GM21381 (cell line): ENCODE measurements around the gene APCDD1L.
"Not testable (repeated sequence)": the region's sequence is repeated elsewhere in the genome, so short reads cannot be mapped to it uniquely, and the experiment has no call there.

Source experiments
- ATAC-seq: cut with Tn5 transposase; IDR thresholded peaks from one replicate; pipeline ENCODE4 v1.9.1; 2021; ENCODE audit warnings: mild to moderate bottlenecking, moderate library complexity; ENCODE audit not compliant: unreplicated experiment

APCDD1L gene

DNA sequence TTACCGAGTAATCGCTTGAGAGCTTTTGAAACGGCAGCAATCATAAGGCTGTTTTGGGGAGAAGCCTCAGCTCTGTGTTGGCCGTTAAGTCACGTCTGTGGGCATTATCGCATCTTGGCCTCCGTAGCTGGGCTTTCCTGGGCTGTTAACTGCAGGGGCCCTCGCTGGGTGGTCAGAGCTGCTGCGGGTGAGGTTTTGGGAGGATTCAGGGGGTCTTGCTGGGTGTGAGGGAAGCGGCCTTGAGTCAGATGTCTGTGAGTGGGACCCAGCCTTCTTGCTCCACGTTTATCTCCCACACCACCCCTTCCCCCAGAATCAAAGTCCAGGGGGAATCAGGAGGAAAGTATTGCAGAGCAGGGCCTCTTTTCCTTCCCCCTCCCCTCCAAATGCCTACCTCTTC, 3.2 kb upstream of the APCDD1L start:
- no peak for ATAC-seq

DNA sequence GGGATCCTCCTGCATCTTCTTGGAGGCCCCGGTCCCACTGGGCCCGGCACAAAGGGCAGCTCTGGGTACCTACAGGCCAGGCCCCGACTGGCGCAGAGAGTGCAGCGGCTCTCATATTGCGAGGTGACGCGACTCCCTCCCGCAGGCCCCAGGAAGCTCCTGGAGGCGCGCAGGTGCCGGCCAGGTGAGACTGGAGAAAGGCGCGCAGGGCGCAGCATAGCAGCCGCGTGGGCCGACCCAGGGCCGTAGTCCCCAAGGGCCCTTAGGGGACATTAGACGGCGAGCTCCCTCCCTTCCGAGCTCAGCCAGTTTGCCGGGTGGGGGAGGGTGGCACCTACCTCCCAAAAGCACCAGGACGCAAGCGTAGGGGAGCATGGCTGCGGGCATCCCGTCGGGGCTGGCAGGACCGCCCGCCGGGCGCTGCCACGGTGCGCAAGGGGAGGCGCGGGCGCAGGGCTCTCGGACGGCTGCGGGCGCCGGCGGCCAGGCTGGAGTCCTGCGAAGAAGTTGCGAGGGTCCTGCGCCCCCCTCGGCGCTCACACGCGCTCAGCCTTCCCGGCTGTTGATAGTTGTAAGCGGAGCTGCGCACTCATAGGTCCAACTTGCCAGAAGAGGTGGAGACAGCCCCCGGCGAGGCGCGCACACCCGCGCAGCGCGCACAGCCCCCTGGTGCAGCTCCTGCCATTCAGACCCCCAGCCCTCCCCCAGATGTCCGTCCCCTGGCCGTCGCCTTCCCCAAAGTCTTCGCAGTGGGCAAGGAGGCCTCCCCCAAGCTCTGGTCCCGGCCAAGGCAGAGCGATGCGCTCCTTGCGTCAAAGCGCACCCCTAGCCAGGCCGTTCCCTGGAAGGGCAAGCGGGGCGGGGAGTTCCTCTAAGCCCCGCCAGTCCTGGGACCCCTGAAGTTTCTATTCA, 622 bp downstream of the APCDD1L start:
- no peak for ATAC-seq

DNA sequence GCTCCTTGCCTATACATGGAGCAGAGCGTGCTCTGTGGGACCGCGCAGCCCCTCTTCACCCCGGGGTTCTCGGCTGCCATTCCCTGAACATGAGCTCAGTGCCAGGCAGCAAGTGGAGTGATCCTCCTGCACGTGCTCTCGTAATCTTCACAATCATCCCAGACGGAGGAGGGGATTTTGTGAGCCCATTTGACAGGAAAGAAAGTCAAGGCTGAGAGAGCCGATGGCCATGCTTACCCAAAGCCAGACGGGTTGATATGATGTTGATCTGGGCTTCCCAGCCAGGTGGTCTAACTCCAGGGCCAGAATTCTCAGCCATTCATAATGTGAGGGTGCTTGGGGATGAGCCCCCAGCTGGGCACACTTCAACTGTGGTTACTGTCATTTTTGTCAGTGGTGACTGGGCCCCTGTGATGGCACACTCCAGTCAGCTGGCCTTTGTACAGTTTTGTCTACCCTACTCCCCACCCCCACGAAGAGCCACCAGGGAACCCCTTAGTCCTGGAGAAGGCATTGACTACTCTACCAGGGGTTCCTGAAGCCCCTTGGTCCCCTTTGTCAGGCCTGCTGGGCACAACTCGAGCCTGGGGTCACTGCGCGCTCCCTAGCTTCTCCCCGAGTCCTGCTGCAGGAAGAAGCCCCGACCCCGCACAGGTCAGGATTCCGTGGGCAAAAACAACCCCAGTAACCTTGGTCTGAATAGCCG, 1.5 kb downstream of the APCDD1L start:
- ATAC-seq = no peak

DNA sequence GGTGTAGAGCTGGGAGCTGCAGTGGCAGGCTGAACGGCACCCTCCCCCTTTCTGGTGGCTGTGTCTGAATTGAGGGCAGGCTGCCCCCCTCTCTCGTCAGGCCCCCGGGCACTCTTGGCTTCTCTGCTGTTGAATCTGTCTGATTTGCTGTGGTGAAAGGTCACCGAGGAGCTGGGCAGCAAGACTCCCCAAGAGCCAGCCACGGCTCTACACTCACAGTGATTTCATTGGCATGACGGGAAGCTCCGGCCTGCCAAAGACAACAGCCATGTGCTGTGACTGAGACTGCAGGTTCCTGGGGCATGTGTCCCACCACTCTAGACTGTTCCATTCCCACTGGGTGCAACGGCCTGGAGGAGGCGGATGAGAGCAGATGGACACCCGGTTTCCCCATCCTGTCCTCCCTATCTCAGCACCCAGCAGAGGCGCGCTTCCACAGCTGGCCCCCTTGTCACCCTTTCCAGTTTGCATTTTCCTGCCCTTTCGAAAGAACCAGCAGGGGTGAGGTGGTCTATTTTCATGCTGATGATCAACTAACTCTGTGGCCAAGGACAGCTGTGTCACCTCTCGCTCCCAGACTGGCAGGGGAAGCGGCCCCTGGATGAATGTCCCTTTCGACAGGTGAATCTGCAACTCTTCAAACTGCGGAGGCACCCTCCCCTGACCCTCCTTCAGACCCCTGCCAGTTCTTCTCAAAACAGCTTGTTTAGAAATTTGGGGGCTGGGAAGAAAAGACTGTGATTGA, 2.2 kb downstream of the APCDD1L start:
- ATAC-seq = no peak

DNA sequence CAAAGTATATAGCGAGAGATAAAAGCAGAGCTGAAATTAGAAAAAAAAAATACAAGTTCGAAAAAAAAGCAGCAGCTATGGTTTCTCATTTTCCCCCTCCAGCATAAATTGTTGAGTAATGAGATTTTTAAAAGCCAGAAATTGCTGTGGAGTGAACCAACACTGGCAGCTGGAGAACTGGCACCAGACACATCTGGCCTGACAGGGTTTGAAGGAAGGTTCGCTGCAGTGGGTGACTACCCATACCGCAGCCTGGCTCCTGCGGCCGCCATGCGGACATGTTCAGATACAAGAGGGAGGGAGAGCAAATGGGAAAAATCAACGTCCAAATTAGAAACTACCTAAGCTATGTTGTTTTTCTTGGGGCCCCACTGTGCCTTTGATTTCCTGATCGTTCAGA, 3.3 kb downstream of the APCDD1L start:
- ATAC-seq = no peak

DNA sequence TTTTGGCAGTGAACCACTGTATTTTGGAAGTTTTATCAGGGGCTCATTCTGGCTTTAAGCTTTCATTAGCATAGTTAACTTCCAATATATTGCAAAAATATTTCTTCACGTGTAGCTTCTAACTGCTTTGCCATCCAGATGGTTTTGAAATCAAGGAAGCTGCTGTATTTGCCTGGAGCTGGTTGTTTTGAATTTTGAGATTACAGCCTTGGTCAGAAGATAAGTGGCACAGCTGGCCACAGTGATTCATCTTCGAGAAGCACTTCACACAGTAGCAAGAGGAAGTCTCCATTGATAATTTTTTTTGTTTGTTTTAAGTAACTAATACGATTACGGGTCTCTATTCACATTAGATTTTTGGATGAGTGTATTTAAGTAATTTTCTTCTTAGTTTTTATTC, 3.8 kb downstream of the APCDD1L start:
- ATAC-seq = no peak

DNA sequence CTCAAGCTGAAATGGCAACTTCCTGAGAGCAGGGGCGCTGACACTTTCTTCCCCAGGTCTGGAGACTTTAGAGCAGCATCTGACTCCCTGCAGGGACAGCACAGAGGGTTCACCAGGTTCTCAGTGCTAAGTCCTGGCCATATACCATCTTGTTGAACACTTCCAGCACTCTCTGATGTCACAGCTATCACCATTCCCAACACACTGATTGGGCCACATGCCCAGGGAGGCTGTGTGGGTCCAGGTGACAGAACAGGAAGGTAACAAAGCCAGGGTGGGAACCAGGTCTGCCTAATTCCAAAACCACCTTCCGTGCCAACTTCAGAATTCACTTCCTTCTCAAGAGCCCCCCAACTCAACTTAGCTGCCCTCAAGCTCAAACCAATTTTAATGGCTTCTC, 4.3 kb downstream of the APCDD1L start:
- no peak for ATAC-seq

DNA sequence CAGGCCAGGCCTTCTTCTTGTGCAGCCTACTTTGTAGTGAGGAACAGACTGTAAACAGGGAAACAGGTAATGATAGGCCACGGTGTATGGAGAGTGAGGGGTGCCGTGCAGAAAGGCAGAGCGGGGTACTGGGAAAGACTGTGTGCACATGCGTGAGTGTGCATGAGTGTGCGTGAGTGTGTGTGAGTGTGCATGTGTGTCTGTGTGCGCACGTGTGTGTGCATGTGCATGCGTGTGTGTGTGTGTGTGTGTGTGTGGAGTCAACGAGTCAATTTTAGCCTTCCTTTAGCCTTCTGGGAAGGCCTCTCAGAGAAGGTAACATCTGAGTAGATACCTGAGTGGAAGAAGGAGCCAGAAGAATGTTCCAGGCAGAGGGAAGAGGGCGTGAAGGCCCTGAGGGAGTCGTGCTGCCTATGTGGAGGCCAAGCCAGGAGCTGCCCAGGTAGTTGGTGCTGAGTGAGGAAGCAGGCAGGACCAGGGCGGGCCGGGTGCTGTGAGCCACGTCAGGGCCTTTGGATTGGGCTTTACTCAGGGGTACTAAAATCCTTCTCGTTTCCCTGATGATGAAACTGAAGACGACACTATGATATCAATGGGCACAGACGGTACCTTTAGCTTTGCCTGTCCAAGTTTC, 6.3 kb downstream of the APCDD1L start:
- no peak for ATAC-seq

DNA sequence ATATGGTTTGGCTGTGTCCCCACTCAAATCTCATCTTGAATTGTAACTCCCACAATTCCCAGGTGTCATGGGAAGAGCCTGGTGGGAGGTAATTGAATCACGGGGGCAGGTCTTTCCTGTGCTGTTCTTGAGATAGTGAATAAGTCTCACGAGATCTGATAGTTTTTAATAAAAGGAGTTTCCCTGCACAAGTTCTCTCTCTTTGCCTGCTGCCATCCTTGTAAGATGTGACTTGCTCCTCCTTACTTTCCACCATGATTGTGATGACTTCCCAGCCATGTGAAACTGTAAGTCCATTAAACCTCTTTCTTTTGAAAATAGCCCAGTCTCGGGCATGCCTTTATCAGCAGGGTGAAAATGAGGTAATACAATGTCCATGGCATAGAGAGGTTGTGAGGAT, 8.2 kb downstream of the APCDD1L start:
- ATAC-seq = not testable (repeated sequence)

DNA sequence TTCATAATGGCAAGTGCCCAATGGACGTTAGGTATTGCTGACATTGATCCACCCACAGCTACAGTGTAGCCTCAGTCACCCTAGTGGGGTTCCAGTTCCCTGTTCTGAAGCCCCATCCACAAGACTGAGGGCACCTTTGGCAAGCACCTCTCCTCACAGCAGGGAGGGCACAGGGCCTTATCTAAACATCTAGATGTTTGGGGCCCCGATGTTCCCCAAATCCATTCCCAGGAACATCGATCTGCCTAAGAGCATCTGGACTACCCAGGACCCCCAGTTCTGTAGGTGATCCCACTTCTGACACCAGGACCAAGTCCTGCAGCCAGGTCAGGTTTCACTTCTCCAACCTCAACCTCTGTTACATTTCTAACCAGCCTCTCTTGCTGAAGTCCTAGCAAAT, 10.6 kb downstream of the APCDD1L start:
- ATAC-seq = no peak

DNA sequence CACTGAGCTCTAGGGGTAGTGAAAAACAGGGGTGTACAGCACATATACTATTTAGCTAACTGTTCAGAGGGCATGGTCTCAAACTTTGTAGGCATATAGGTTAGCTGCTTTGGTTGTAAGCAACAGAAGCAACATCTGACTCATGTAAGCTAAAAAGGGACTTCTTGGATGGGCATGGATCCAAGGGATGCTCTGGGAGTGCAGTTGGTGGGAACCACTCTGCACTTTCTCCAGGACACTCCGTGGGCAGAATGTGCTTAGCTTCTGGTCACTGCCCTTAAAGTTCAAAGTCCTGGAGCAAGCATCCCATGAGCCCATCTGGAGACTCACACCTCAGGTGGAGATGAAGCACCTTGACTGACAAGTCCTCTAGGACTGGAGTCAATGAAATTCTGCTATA, 11.5 kb downstream of the APCDD1L start:
- ATAC-seq = no peak

DNA sequence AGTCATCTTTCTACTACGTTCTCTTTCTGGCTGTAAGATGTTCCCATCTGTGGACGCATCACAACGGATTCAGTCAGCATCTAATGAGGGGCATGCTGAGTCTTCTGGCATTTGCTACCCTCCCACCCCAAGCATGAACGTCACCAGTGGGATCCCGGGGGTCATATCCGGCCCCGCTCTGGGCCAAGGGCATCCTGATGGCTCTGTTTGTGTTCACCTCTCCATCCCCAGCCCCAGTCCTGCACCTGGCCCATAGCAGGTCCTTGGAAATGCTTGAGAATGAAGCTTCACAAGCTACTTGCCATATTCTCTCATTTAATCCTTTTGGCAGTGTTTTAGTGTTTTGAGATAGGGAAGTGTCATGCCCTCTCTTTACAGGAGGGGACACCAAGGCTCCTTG, 14.9 kb downstream of the APCDD1L start:
- no peak for ATAC-seq

DNA sequence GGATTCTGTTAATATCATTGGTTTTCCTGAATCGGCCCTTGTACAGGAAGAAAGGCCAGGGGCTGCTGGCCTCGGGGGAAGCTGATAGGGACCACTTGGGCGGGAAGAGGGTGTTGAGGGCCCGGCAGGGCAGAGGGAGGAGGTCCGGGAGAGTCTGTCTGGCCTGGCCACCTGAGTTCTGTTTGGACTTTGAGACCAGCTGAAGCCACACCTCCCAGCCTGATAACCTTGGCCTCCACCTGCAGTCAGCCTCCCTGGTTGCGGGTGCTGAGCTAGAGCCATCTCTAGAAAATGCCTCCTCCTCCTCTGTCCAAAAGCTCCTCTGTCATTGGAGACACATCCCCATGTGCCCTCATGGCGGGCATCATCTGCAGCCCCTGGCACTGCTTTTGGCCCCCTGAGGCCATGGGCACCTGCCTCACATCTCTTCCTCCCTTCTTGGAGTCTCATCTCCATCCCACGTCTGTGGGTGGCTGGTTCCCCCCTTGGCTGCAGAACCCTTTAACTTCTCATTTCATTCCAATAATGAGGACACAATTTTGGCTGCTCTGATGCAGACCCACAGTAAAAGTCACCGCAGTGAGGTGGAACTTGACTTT, 16.6 kb downstream of the APCDD1L start:
- ATAC-seq = no peak

DNA sequence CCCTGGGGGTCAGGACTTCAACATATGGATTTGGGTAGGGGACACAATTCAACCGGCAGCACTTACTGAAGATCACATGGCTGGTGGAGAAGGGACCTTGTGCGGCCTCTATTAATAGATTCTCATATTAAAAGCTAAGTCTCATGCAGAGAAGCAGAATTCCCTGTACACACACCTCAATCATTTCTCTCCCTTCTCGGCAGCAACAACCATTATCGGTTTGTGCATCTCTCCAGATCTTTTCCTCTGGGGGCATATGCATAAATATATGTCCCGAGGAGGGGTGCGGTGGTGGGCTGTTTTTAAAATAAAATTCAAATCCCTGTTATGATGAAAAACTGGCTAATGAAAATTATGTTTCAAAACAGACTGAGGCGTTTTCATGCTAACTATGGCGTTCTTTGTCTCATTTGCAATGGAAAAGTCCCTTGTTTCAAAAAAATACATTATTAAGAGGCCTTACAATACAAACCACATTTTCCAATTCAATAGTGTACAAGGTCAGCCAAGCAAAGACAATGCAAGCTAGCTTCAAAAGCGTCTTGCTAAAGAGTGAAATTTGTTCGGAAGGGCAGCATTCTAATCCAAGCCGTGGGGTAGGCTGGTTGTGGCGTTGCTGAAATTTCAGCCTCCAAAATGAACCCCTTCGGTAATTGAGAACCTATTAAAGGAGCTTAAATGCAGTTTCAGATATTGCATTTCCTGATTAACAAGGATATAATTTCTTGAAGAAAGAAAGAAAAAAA, 17.3 kb downstream of the APCDD1L start:
- no peak for ATAC-seq

DNA sequence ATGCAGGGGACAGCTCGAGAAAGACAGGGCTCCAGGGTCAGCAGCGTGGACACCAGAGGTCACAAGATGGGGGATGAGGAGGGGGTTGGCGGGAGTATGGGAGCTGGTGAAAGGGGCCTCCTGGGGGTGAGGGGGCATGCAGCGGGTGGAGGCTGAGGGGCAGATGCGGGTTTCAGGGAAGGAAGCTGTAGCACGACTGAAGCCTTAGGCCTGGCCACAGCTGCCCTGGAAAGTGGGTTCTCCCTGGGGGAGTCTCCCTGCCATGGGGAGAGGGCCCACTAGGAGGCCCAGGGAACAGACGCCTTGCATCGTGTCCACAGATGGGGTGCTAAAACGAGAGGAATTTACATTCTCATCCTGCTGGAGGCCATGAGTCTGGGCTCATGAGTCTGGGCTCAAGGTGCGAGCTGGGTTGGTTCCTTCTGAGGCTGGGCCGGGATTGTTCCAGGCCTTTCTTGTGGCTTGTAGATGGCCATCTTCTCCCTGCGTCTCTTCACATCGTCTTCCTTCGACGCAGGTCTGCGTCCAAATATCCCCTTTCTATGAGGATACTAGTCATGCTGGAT, 18.0 kb downstream of the APCDD1L start:
- no peak for ATAC-seq

DNA sequence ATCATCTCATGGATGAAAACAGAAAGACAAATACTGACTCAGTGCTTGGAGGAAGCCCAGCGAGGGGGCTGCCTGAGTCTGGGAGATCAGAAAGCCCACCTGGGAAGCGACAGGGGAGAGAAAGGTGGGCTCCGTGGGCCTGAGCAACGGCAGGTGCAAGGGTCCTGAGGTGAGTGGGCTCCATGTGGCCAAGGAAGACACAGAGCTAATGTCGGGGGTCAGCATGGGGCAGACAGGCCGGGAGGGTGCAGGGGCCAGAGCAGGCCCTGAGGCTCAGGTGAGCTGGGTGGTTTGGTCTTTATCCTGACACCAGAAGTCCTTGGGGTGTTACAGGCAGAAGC, 18.8 kb downstream of the APCDD1L start:
- no peak for ATAC-seq

DNA sequence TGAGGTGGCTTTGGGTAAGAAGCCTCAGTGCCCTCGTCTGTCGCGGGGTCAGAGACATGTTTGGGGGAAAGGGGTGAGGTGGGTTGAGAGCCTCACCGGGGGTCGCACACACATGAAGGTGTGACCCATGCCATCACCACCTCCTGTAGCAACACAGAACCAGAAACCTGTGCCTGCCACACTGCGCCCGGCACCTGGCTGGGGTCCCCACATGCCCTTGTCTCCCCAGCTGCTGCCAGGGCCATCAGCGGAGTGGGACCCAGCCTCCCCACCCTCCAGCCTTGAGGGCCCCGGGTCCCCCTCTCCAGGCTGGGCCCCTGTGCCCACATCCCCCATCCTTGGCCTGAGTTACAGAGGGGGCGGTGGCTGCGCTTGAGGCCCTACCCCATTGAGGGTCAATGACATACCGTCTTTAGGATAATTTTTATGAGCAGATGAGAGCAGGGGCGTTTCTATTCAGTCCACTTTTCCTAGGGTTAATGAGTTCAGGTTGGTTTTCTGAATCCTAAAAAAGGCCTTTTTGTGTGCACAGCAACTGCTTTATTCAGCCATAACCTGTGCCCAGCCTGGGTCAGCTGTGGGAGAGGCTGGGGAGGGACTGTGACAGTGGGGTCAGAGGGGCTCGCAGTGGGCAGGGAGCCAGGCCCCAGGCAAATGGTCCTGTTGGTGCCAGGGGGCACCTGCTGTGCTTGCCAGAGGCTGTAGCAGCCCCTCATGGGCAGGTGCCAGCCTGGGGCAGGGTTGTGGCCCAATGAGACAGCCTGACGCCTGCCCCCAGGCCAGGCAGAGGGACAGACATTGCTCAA, 19.4 kb downstream of the APCDD1L start:
- no peak for ATAC-seq

DNA sequence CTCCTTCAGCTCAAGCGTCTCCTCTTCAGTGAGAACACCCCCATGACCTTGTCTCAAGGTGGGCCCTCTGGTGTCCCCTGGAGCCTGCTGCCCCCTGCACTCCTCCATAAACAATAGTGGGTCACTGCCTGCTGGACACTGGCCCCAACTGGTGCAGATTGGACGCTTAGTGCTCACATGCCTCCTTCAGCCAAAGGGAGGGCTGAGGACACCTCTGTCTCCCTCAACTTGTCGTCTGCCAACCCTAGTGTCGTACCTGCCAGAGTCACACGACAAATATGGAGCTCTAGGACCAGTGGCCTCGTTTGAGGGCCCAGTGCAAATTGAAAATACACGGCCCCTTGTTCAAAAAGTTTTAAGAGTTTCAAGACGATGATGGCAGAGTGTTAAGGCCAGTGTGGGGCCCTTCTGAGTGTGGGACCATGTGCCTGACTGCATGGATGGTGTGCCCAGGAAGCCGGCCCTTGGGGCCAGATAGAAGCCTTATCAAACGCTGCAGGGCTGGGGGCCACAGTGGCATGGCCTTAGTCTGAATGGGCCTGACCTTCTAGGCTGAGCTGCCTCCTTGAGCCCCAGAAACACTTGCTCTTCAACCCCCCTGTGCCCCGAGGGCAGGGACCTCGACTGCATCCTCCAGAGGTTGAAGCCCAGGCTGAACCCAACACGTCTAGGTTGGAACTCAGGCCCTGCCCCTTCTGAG, 20.1 kb downstream of the APCDD1L start:
- no peak for ATAC-seq
